ENCODE data around the gene MARCHF3.

The MARCHF3 gene

DNA sequence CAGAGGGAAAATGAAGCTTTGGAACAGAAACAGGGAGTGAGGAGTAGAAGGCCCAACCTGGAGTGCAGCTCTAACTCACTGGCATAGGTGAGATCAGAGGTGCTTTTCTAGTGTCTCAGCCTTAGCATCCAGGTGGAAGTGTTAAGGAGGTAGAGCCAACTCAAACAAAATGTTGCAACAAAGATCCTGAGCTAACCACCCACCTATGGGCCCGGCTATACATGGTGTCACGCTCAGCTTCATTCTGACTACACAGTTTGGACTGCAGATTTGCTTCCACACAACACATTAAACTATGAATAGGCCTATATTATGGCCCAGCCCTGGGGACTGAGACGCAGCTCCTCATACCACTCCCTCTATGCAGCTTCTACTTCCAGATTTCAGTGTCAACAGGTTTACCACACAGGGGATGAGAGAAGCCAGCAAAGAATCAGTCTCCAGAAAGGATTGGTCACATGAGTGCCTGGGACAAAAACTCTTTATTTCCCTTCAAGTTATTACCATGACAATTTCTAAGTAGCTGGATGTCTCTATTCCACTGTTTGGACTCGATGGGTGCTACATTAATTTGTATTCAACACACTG is 34.0 kb upstream of the MARCHF3 start:
- Histone ChIP-seq H3F3A (ENCODE audit: insufficient read depth, low read length) (no peaks in the 10 kb centered on the region), H3K9me3 (replicated peaks; ENCODE audit: insufficient read depth, low read length) (no peaks in the 10 kb centered on the region), H3K4me2 (ENCODE audit: low read depth, low read length) (no peak overlapping the region), H3K27ac (ENCODE audit: low read length) (no peak overlapping the region), H3K9me2 (replicated peaks; ENCODE audit: insufficient read depth, low read length) (no peaks in the 10 kb centered on the region), H3K36me3 (replicated peaks; ENCODE audit: insufficient read depth, low read length) (0 out of 2 replicates have a peak, but pooled peaks cover 3% of the 10 kb centered on the region), H3K4me1 (ENCODE audit: low read length) (no peaks in the 10 kb centered on the region), H2AFZ (ENCODE audit: low read length) (no peak overlapping the region), H3K27me3 (replicated peaks; ENCODE audit: insufficient read depth, low read length) (no peaks in the 10 kb centered on the region), H3K4me3 (ENCODE audit: low read length) (no peak overlapping the region), H4K20me1 (ENCODE audit: insufficient read depth, low read length) (no peaks in the 10 kb centered on the region), H3K9ac (ENCODE audit: low read length) (no peak overlapping the region), H3K79me2 (ENCODE audit: low read length) (no peaks in the 10 kb centered on the region)
- DNase-seq = no peak
- TF ChIP-seq CTCF (IDR thresholded peaks at IDR 0.05; ENCODE audit: low read length) (no peak), EZH2 (optimal IDR thresholded peaks at IDR 0.05; ENCODE audit: low read depth, low read length) (no peak), EZH2phosphoT487 (IDR thresholded peaks at IDR 0.05; ENCODE audit: low read length) (no peak)

DNA sequence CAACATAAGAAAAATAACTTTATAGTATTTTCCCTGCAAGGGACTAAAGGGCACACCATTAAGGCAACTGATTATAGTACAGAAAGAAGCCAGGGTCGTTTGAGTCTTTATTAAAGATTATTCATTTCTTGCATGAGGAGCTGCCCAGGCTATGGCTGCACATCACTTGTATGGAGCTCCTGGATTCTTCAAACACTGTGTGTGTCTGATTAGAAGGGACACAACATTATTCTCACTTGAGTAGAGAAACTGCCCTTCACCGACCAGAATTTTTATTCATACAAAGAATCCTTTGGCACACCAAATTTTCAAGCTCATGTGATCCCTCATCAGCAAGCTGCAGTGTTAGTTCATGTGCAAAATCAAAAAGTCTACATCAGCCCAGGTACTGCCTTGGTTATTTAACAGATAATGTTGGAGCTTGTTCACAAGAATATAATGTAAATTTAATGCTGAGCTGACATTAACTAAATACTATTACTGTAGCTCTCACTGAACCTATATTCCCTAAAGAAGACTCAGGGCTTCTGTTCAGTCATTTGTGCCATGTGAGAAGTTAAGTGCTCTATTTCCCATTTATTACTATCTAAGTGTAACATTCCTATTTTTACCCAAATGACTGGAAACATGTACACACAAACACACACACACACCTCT is 33.0 kb upstream of the MARCHF3 start:
- H3K4me2 ChIP-seq (ENCODE audit: low read depth, low read length) = no peak overlapping the region
- H3K36me3 ChIP-seq (replicated peaks; ENCODE audit: insufficient read depth, low read length) = 0 out of 2 replicates have a peak, but pooled peaks cover 3% of the 10 kb centered on the region
- no peak for DNase-seq
- TF ChIP-seq EZH2 (optimal IDR thresholded peaks at IDR 0.05; ENCODE audit: low read depth, low read length) (no peak), CTCF (IDR thresholded peaks at IDR 0.05; ENCODE audit: low read length) (no peak), EZH2phosphoT487 (IDR thresholded peaks at IDR 0.05; ENCODE audit: low read length) (no peak)
- H3K9me2 ChIP-seq (replicated peaks; ENCODE audit: insufficient read depth, low read length) = no peaks in the 10 kb centered on the region
- no peak overlapping the region for H3K9ac ChIP-seq (ENCODE audit: low read length)
- H4K20me1 ChIP-seq (ENCODE audit: insufficient read depth, low read length) = no peaks in the 10 kb centered on the region
- no peak overlapping the region for H2AFZ ChIP-seq (ENCODE audit: low read length)
- no peaks in the 10 kb centered on the region for H3K79me2 ChIP-seq (ENCODE audit: low read length)
- no peak overlapping the region for H3K4me3 ChIP-seq (ENCODE audit: low read length)
- H3K4me1 ChIP-seq (ENCODE audit: low read length) = no peaks in the 10 kb centered on the region
- H3K9me3 ChIP-seq (replicated peaks; ENCODE audit: insufficient read depth, low read length) = no peaks in the 10 kb centered on the region
- no peak overlapping the region for H3K27ac ChIP-seq (ENCODE audit: low read length)
- H3K27me3 ChIP-seq (replicated peaks; ENCODE audit: insufficient read depth, low read length) = no peaks in the 10 kb centered on the region
- no peaks in the 10 kb centered on the region for H3F3A ChIP-seq (ENCODE audit: insufficient read depth, low read length)

GRCh38 chr5:127061956-127062355 is 31.6 kb upstream of the MARCHF3 start:
- Histone ChIP-seq H3K27ac (ENCODE audit: low read length) (no peak overlapping the region), H2AFZ (ENCODE audit: low read length) (no peak overlapping the region), H3K27me3 (replicated peaks; ENCODE audit: insufficient read depth, low read length) (no peaks in the 10 kb centered on the region), H3K4me1 (ENCODE audit: low read length) (no peaks in the 10 kb centered on the region), H3K9me2 (replicated peaks; ENCODE audit: insufficient read depth, low read length) (no peaks in the 10 kb centered on the region), H3K4me2 (ENCODE audit: low read depth, low read length) (no peak overlapping the region), H3K9ac (ENCODE audit: low read length) (no peak overlapping the region), H3K4me3 (ENCODE audit: low read length) (no peak overlapping the region), H3F3A (ENCODE audit: insufficient read depth, low read length) (no peaks in the 10 kb centered on the region), H3K9me3 (replicated peaks; ENCODE audit: insufficient read depth, low read length) (no peaks in the 10 kb centered on the region), H3K36me3 (replicated peaks; ENCODE audit: insufficient read depth, low read length) (no peaks in the 10 kb centered on the region), H4K20me1 (ENCODE audit: insufficient read depth, low read length) (no peaks in the 10 kb centered on the region), H3K79me2 (ENCODE audit: low read length) (no peaks in the 10 kb centered on the region)
- no peak for DNase-seq
- no peak for TF ChIP-seq EZH2 (optimal IDR thresholded peaks at IDR 0.05; ENCODE audit: low read depth, low read length)
- no peak for TF ChIP-seq EZH2phosphoT487 (IDR thresholded peaks at IDR 0.05; ENCODE audit: low read length)
- no peak for TF ChIP-seq CTCF (IDR thresholded peaks at IDR 0.05; ENCODE audit: low read length)

Measured in MM.1S (cell line).